HCT116 (cell line): ENCODE measurements around the gene GALNT18. TPM values are rescaled to one million over a fixed set of nuclear protein-coding genes. Genes with fewer than 3 reads are reported as not detected.
"Not testable (repeated sequence)": the region's sequence is repeated elsewhere in the genome, so short reads cannot be mapped to it uniquely, and the experiment has no call there.

Experiments used
- ATAC-seq: fragments of 200-7000 bp; cut with Tn5 transposase; 2 replicates; pipeline ENCODE4 v1.9.1; 2020; ENCODE audit warnings: mild to moderate bottlenecking, moderate library complexity
- BruUV-seq: library from RNA; stranded (reverse); fragments of 400-500 nt; replicated peaks from 2 replicates; lab custom pipeline; 2021; lab: Mats Ljungman, UMichigan
- CTCF ChIA-PET: fragments of 300-600 bp; sonication (Branson Sonifier 250); formaldehyde crosslinking; loops from one replicate; lab custom pipeline; 2021; ENCODE audit warnings: antibody characterized with exemption; lab: Charles Lee
- POLR2A ChIA-PET: fragments of 300-600, 350-600 bp; sonication (Branson Sonifier 250); formaldehyde crosslinking; loops from one replicate; lab custom pipeline; 2021; ENCODE audit warnings: antibody characterized with exemption; lab: Charles Lee
- RAD21 ChIA-PET, 2 experiments: fragments of 300-600 bp; sonication (Branson Sonifier 250); formaldehyde crosslinking; loops; one replicate each; lab custom pipeline; 2023; ENCODE audit warnings: low total read pairs in 2 of 2; ENCODE audit not compliant: uncharacterized antibody in 2 of 2, unreplicated experiment in 2 of 2, low non-redundant PET in 1 of 2; lab: Charles Lee
- DNase-seq: peaks from one replicate; pipeline ENCODE4 v3.0.0-alpha.2; 2010; ENCODE audit warnings: low read depth, low spot score
- H2AFZ ChIP-seq: fragments of 200-600 bp; shearing (Covaris generic), sonication (generic); 2 replicates; pipeline ENCODE4 v1.6.1; 2017; ENCODE audit warnings: low read depth, mixed run types, mixed read lengths, antibody characterized with exemption, low read length; ENCODE audit not compliant: poor library complexity, severe bottlenecking
- H3K27ac ChIP-seq: 2 replicates; pipeline ENCODE4 v1.5.1; 2012; ENCODE audit warnings: low read depth, low read length
- H3K27me3 ChIP-seq: fragments of 200-600 bp; sonication (generic); 2 replicates; pipeline ENCODE4 v1.6.1; 2016; ENCODE audit warnings: mixed run types, low read length, mixed read lengths; ENCODE audit not compliant: insufficient read depth
- H3K36me3 ChIP-seq, 2 experiments: fragments of 200-500 bp in 1 of 2; fragments of 200-600 bp in 1 of 2; sonication (Bioruptor generic) in 1 of 2; sonication (generic) in 1 of 2; 2 replicates each; pipeline versions ENCODE4 v1.5.1 to v1.6.1; 2014 to 2016; ENCODE audit warnings: low read length in 2 of 2, inconsistent platforms in 1 of 2, mixed read lengths in 1 of 2, mixed run types in 1 of 2; ENCODE audit not compliant: insufficient read depth in 2 of 2, control insufficient read depth in 1 of 2
- H3K4me1 ChIP-seq, 2 experiments: fragments of 200-600 bp in 1 of 2; sonication (generic) in 1 of 2; 2 replicates each; pipeline versions ENCODE4 v1.5.1 to v1.6.1; 2012 to 2017; ENCODE audit warnings: low read length in 2 of 2, inconsistent platforms in 1 of 2, mild to moderate bottlenecking in 1 of 2, mixed read lengths in 1 of 2, mixed run types in 1 of 2, moderate library complexity in 1 of 2; ENCODE audit not compliant: insufficient read depth in 2 of 2, control insufficient read depth in 1 of 2
- H3K4me2 ChIP-seq: fragments of 200-600 bp; sonication (generic); 2 replicates; pipeline ENCODE4 v1.6.1; 2017; ENCODE audit warnings: mixed run types, low read length, mixed read lengths
- H3K4me3 ChIP-seq, 2 experiments: fragments of 200-600 bp in 1 of 2; sonication (generic) in 1 of 2; replicated peaks in 1 of 2; 2 replicates each; pipeline ENCODE4 v1.5.1; 2011 to 2016; ENCODE audit warnings: low read length in 2 of 2, control low read depth in 1 of 2, low read depth in 1 of 2, mild to moderate bottlenecking in 1 of 2, mixed read lengths in 1 of 2, mixed run types in 1 of 2
- H3K79me2 ChIP-seq: fragments of 200-600 bp; sonication (generic); 2 replicates; pipeline ENCODE4 v1.6.1; 2017; ENCODE audit warnings: mild to moderate bottlenecking, mixed run types, low read length, moderate library complexity, mixed read lengths; ENCODE audit not compliant: insufficient read depth
- H3K9ac ChIP-seq: fragments of 200-600 bp; sonication (generic); 2 replicates; pipeline ENCODE4 v1.6.1; 2016; ENCODE audit warnings: low read length, mixed read lengths
- H3K9me2 ChIP-seq: fragments of 200-600 bp; sonication (generic), shearing (Covaris generic); 2 replicates; pipeline ENCODE4 v1.6.1; 2017; ENCODE audit warnings: mixed run types, mild to moderate bottlenecking, moderate library complexity; ENCODE audit not compliant: insufficient read depth
- H3K9me3 ChIP-seq, 2 experiments: fragments of 200-500 bp in 1 of 2; fragments of 200-600 bp in 1 of 2; sonication (Bioruptor generic) in 1 of 2; sonication (generic) in 1 of 2; 2 replicates each; pipeline ENCODE4 v1.6.1; 2014 to 2017; ENCODE audit warnings: low read length in 2 of 2, mixed read lengths in 2 of 2, inconsistent platforms in 1 of 2, low read depth in 1 of 2, mild to moderate bottlenecking in 1 of 2, mixed run types in 1 of 2, moderate library complexity in 1 of 2; ENCODE audit not compliant: control insufficient read depth in 1 of 2, insufficient read depth in 1 of 2
- H4K20me1 ChIP-seq: fragments of 200-600 bp; sonication (generic), shearing (Covaris generic); 2 replicates; pipeline ENCODE4 v1.6.1; 2017; ENCODE audit warnings: mixed run types, mild to moderate bottlenecking, moderate library complexity; ENCODE audit not compliant: insufficient read depth
- CBX3 ChIP-seq: IDR thresholded peaks from 2 replicates; pipeline ENCODE4 v1.6.1; 2012; ENCODE audit warnings: low read depth
- YY1 ChIP-seq: IDR thresholded peaks from 2 replicates; pipeline ENCODE4 v1.6.1; 2011; ENCODE audit warnings: low read length, low read depth, moderate library complexity, mild to moderate bottlenecking; ENCODE audit not compliant: insufficient replicate concordance; ENCODE audit errors: extremely low read depth
- intact Hi-C: fragments of 100-400 bp; cut with micrococcal nuclease; formaldehyde crosslinking; loops from 2 replicates; pipeline ENCODE4 v1.10.0; 2022
- total RNA-seq: library from RNA; stranded (reverse); gene quantifications from one replicate; pipeline ENCODE4 v1.2.1, GENCODE V29; 2021; ENCODE audit not compliant: unreplicated experiment

GALNT18 gene
- total RNA-seq, 1 experiment from 2014 or later = 19.9 TPM

GRCh38 chr11:11356842-11357241 lies 265.0 kb downstream of the GALNT18 start:
- ATAC-seq (no peak), DNase-seq (no peak)
- no peaks in the 10 kb centered on the region for H3K79me2 ChIP-seq
- H3K4me3 ChIP-seq = no peak overlapping the region
- no peak overlapping the region for H3K27ac ChIP-seq
- no peak for TF ChIP-seq YY1
- no peak for TF ChIP-seq CBX3
- RAD21 ChIA-PET = no interaction called here
- no peak overlapping the region for H3K9ac ChIP-seq
- H3K4me2 ChIP-seq = no peak overlapping the region
- H2AFZ ChIP-seq = no peak overlapping the region
- CTCF ChIA-PET = no interaction called here
- no peaks in the 10 kb centered on the region for H4K20me1 ChIP-seq
- no peaks in the 10 kb centered on the region for H3K4me1 ChIP-seq
- no peaks in the 10 kb centered on the region for H3K9me2 ChIP-seq
- peaks cover 0 to 3% of the 10 kb centered on the region in 2 experiments; a peak in 1 of 4 replicates for H3K36me3 ChIP-seq
- no peaks in the 10 kb centered on the region for H3K9me3 ChIP-seq
- POLR2A ChIA-PET = no interaction called here
- H3K27me3 ChIP-seq = no peaks in the 10 kb centered on the region
- no TSS peak for BruUV-seq
- intact Hi-C loops = no loop called here

- H3K4me3 ChIP-seq, RAD21 ChIA-PET, H3K9me2 ChIP-seq, H3K4me1 ChIP-seq, H3K9me3 ChIP-seq, H3K4me2 ChIP-seq, H3K27ac ChIP-seq, H4K20me1 ChIP-seq, H3K27me3 ChIP-seq, BruUV-seq, ATAC-seq, CTCF ChIA-PET, intact Hi-C loops, H3K79me2 ChIP-seq, H3K36me3 ChIP-seq, POLR2A ChIA-PET, H2AFZ ChIP-seq, DNase-seq, H3K9ac ChIP-seq: not testable (repeated sequence)
Measured at GRCh38 chr11:11352878-11353277, 268.9 kb downstream of the GALNT18 start, which contains the start of gene CSNK2A3. CSNK2A3 (minus strand) TSS chr11:11353250; CDS start chr11:11353119, 131 bp downstream.

- H4K20me1 ChIP-seq, ATAC-seq, H3K9me2 ChIP-seq, POLR2A ChIA-PET, DNase-seq, H3K27ac ChIP-seq, CTCF ChIA-PET, H3K4me3 ChIP-seq, H3K27me3 ChIP-seq, H3K9ac ChIP-seq, H3K4me1 ChIP-seq, H2AFZ ChIP-seq, intact Hi-C loops, H3K36me3 ChIP-seq, BruUV-seq, H3K79me2 ChIP-seq, H3K4me2 ChIP-seq, RAD21 ChIA-PET, H3K9me3 ChIP-seq: not testable (repeated sequence)
Measured at GRCh38 chr11:11351851-11352250, 270.0 kb downstream of the GALNT18 start.
